ENCODE measurements around the gene UBXN6. TPM values are rescaled to one million over a fixed set of nuclear protein-coding genes. Genes with fewer than 3 reads are reported as not detected.

Gene UBXN6
- total and polyA plus RNA-seq, 10 donors, result 72.3 to 146 (median 91.4) TPM

GRCh38 chr19:4409123-4409933 lies 48.3 kb downstream of the UBXN6 start:
- Histone ChIP-seq H3K27ac (no peak overlapping the region), H3K36me3 (peaks cover 0 to 58% (median 2%) of the 10 kb centered on the region in 6 donors), H3K4me1 (peaks cover 0 to 6% (median 0%) of the 10 kb centered on the region in 6 donors), H3K9me3 (no peaks in the 10 kb centered on the region), H3K4me3 (no peak overlapping the region), H3K27me3 (replicated peaks in 1 of 7) (no peaks in the 10 kb centered on the region)
- DNase-seq, result no peak
- TF ChIP-seq, protein P1, sequence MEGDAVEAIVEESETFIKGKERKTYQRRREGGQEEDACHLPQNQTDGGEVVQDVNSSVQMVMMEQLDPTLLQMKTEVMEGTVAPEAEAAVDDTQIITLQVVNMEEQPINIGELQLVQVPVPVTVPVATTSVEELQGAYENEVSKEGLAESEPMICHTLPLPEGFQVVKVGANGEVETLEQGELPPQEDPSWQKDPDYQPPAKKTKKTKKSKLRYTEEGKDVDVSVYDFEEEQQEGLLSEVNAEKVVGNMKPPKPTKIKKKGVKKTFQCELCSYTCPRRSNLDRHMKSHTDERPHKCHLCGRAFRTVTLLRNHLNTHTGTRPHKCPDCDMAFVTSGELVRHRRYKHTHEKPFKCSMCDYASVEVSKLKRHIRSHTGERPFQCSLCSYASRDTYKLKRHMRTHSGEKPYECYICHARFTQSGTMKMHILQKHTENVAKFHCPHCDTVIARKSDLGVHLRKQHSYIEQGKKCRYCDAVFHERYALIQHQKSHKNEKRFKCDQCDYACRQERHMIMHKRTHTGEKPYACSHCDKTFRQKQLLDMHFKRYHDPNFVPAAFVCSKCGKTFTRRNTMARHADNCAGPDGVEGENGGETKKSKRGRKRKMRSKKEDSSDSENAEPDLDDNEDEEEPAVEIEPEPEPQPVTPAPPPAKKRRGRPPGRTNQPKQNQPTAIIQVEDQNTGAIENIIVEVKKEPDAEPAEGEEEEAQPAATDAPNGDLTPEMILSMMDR (IDR thresholded peaks at IDR 0.05 in 8 of 11, conservative IDR thresholded peaks at IDR 0.05 in 3 of 11), result no peak
- TF ChIP-seq POLR2A (IDR thresholded peaks at IDR 0.05), result no peak
- TF ChIP-seq POLR2AphosphoS5 (IDR thresholded peaks at IDR 0.05), result no peak
- intact Hi-C loops (cut with DNase I; ENCODE audit: low total_unique reads), result no loop called here
- WGBS, 5 donors, result 93 to 97% (median 94%) methylated on average over 22 to 23 of the region's 23 CpGs

- no peak for DNase-seq
- no peaks in the 10 kb centered on the region for H3K9me3 ChIP-seq
- H3K27me3 ChIP-seq (replicated peaks in 1 of 7), result no peaks in the 10 kb centered on the region
- H3K4me1 ChIP-seq, result peaks cover 7 to 27% (median 16%) of the 10 kb centered on the region in 6 donors
- intact Hi-C loops (cut with DNase I; ENCODE audit: low total_unique reads), result no loop called here
- peaks cover 0 to 34% (median 0%) of the 10 kb centered on the region in 6 donors for H3K36me3 ChIP-seq
- TF ChIP-seq POLR2AphosphoS5 (IDR thresholded peaks at IDR 0.05) (no peak), POLR2A (IDR thresholded peaks at IDR 0.05) (no peak)
- TF ChIP-seq, protein P1 (IDR thresholded peaks at IDR 0.05 in 8 of 11, conservative IDR thresholded peaks at IDR 0.05 in 3 of 11), result no peak
- WGBS, 5 donors, result 93 to 96% (median 94%) methylated on average over 7 of the region's 7 CpGs
- H3K4me3 ChIP-seq, result no peak overlapping the region
- H3K27ac ChIP-seq, result no peak overlapping the region
Observed at GRCh38 chr19:4406626-4407025, 51.0 kb downstream of the UBXN6 start.

DNA sequence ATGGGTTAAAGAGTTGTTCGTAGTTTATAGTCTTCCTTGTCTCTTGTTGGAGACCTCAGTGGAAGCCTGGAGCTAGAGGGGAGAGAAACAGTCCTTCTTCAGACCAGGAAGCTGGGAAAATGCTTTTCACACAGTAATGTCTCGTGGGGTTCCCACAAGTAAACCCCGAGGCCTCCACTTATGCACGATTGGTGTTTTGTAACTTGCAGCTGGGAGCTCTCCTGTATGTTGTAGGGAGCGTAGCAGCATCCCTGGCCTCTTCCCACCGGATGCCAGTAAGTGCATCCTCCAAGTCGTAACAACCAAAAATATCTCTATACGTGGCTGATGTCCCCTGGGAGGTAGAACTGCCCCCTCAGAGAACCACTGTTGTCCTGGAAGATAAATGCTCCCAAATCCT lies 51.6 kb downstream of the UBXN6 start:
- Histone ChIP-seq H3K4me1 (peaks cover 10 to 34% (median 22%) of the 10 kb centered on the region in 6 donors), H3K27ac (no peak overlapping the region), H3K36me3 (peaks cover 0 to 28% (median 0%) of the 10 kb centered on the region in 6 donors), H3K9me3 (no peaks in the 10 kb centered on the region), H3K27me3 (replicated peaks in 1 of 7) (no peaks in the 10 kb centered on the region), H3K4me3 (no peak overlapping the region)
- 76 to 94% (median 87%) methylated on average over 8 of the region's 8 CpGs for WGBS, 5 donors
- TF ChIP-seq POLR2A (IDR thresholded peaks at IDR 0.05) (no peak), POLR2AphosphoS5 (IDR thresholded peaks at IDR 0.05) (no peak)
- TF ChIP-seq, protein P1 (IDR thresholded peaks at IDR 0.05 in 8 of 11, conservative IDR thresholded peaks at IDR 0.05 in 3 of 11), result no peak
- intact Hi-C loops (cut with DNase I; ENCODE audit: low total_unique reads), result no loop called here
- no peak for DNase-seq

DNA sequence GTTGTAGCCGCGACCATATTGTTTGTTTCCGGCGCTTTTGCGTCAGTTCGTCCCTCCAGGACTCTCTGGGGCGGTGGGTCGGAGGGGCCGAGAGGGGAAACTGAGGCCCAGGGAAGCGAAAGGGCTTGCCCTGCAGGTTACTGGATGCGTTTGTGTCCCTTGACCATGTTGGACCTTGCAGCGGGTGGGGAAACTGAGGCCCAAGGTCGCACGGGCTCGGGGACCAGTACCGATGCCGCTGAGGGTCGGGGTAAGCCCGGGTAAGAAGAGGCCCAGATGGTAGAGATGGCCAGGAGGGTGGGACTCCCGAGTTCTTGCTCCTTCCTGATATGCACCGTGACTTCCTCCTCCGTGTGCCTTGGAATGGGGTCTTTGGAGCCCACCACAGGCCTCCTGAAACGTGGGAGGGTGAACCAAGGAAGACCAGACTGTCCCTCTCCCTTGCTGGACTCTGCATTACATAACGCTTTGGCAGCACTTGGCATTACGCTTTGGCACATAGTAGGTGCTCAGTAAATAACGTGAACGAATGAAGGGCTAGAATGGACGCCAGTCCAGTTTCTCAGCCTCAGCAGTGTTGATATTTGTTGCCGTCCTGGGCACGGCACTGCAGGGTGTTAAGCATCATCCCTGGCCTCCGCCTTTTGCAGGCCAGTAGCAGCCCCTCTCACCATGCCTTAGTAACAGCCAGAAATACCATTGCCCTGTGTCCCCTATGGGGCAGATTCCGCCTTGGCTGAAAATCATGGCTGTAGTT lies 54.4 kb downstream of the UBXN6 start:
- DNase-seq, result no peak
- Histone ChIP-seq H3K4me3 (peak overlapping the region; percentile 72 to 95 (median 84)), H3K27ac (peak overlapping the region in 7 of 8 donors; percentile 87 to 99 (median 93)), H3K27me3 (replicated peaks in 1 of 7) (no peaks in the 10 kb centered on the region), H3K36me3 (peaks cover 0 to 8% (median 0%) of the 10 kb centered on the region in 6 donors), H3K9me3 (no peaks in the 10 kb centered on the region), H3K4me1 (peaks cover 14 to 57% (median 42%) of the 10 kb centered on the region in 6 donors)
- TF ChIP-seq, protein P1 (IDR thresholded peaks at IDR 0.05 in 8 of 11, conservative IDR thresholded peaks at IDR 0.05 in 3 of 11), result no peak
- no peak for TF ChIP-seq POLR2AphosphoS5 (IDR thresholded peaks at IDR 0.05)
- TF ChIP-seq POLR2A (IDR thresholded peaks at IDR 0.05), result no peak
- WGBS, 5 donors, result 7 to 20% (median 11%) methylated on average over 24 to 32 of the region's 32 CpGs
- intact Hi-C loops (cut with DNase I; ENCODE audit: low total_unique reads), result no loop called here
